Measurements from ENCODE around the gene UNC93A.
"Not testable (repeated sequence)": the region's sequence is repeated elsewhere in the genome, so short reads cannot be mapped to it uniquely, and the experiment has no call there.

UNC93A gene

DNA sequence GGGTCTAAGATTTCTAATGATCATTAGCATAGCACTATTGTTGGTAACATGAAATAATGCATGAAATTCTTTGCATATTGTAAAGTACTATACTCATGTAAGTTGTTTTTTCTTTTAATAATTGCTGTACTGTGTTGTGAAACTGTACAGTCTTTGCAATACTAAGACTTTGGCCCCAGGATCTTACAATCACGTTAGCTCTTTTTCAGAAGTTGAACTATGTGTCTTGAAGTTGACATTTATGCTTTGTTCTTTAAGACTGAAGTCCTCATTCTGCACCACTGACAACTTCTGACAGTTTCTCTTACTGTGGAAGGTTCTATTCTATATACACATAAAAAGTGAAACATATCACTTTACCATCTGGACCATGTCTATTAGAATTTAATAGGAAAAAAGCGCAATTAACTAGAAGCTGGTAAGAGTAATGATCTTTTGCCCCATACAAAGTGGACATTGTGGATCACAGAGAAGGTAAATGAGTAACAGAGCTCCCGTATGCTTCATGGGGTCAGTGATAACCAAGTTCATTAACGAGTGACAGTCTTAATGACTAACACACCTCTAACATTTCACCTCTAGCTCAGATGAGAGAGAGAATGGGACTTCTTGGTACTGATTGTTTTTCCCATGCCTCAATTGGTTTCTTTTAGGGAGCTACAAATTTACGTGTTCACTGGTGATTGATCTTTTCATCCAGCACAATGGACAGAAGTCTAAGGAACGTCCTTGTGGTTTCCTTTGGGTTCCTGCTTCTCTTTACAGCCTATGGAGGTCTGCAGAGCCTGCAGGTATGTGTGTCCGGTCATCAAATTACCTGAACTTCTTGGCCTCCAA lies at the start of gene UNC93A:
Gene UNC93A (plus strand): TSS at position 530 of the 837 bp plus-strand sequence. CDS start 175 bp downstream, at position 705.
- no peak for DNase-seq (ENCODE audit: low read depth, low spot score)

GRCh38 chr6:167241321-167242134 lies 49.6 kb upstream of the UNC93A start:
- not testable (repeated sequence) for DNase-seq (ENCODE audit: low read depth, low spot score)

GRCh38 chr6:167242135-167242506 lies 49.0 kb upstream of the UNC93A start:
- DNase-seq (ENCODE audit: low read depth, low spot score) = not testable (repeated sequence)

- DNase-seq (ENCODE audit: low read depth, low spot score) = not testable (repeated sequence)
Observed at GRCh38 chr6:167242511-167243051, 48.5 kb upstream of the UNC93A start.

DNA sequence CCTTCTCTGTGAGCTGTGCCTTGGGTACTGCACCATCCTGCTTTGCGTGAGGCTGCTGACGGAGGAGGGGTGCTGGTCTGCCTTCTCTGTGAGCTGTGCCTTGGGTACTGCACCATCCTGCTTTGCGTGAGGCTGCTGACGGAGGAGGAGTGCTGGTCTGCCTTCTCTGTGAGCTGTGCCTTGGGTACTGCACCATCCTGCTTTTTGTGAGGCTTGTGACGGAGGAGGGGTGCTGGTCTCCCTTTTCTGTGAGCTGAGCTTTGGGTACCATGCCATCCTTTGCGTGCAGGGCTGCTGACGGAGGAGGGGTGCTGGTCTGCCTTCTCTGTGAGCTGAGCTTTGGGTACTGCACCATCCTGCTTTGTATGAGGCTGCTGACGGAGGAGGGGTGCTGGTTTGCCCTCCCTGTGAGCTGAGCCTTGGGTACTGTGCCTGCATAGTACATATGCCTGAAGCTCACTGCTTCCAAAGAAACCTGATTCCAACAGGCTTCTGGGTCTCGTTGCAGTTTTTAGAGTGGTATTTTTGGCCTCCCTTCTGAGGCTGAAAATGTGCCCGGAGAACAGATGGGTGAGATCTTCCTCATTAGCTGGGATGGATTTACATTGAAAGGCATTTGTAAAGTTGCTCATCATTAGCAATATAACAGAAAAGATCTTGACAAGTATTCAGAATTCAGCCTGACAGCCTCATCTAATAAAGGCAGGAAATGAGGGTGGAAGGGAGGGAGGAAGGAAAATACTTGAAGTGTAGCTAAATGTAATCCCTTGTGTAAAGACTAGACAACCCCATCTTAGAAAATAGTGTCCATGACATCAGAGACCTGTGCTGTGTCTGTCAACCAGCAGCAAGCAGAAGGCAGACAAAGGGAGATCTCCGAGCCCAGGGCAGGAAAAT lies 46.8 kb upstream of the UNC93A start:
- DNase-seq (ENCODE audit: low read depth, low spot score) = no peak

- DNase-seq (ENCODE audit: low read depth, low spot score) = no peak
Observed at GRCh38 chr6:167244991-167245390, 46.1 kb upstream of the UNC93A start.

GRCh38 chr6:167245591-167245990 lies 45.5 kb upstream of the UNC93A start:
- no peak for DNase-seq (ENCODE audit: low read depth, low spot score)

GRCh38 chr6:167247814-167248595 lies 43.1 kb upstream of the UNC93A start:
- no peak for DNase-seq (ENCODE audit: low read depth, low spot score)

DNA sequence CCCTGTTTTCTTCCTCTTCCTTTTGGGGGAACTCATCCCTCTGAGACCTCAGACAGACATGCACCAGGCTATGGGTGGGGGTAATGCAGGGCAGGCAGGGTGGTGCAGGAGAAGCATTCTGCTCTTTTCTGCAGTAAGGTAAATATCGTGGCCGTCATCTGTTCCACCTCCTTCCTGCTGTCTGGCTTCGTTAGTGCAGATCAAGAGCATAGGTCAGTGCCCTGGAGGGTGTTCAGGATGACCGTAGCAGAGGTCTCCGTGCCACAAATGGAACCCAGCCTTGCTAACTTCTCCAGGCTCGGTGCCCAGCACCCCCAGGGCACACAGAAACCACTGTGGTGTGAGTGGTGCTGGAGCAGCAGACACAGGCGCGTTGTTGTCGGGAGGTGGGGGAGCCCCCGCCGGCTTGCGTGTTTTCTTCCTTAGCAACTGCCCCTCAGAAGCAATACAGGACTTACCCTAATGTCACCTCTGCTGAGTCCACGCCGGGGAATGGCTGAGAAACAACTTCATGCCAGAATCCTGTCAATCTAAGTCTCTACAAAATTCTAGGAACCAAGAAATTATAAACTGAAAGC lies 42.1 kb upstream of the UNC93A start:
- not testable (repeated sequence) for DNase-seq (ENCODE audit: low read depth, low spot score)

DNA sequence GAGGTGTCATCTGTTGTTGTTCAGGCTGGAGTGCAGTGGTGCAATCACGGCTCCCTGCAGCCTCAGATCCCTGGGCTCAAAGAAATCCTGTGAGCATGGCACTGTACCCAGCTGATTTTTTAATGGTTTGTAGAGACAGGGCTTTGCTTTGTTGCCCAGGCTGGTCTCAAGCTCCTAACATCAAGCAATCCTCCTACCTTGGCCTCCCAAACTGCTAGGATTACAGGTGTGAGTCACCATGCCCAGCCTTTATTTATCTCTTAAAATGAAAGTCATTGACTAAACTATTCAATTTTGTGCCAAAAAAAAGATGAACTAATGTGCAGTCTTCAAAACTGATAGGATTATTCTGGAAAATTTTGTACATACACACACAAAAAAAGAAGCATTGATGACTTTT lies 38.8 kb upstream of the UNC93A start:
- DNase-seq (ENCODE audit: low read depth, low spot score) = no peak

DNA sequence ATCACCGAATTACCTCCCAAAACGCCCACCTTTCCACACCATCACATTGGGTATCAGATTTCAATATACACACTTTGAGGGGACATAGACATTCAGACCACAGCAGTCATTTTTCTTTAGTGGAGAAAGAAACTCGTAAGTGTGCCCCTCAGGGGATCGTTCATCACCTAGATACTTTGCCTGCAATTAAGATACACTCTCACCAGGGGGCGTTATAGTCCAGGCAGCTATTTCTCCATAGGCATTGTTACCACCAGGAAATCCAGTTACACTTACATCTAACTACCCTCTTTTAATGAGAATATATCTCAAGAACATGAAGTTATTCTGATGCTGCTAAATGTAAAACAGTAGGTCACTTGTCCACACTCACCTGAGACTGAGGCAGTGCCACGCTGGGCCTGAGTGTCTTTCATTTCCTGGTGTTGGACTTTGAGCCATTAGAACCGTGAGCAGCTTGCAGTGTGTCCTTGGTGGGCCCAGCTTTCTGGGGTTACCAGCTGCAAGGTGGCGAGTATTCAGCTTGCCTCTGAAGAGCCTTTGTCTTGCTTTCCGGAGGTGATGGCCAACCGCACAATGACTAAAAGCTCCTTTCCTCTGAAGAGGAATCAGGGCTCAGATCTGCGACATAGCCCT lies 35.1 kb upstream of the UNC93A start:
- no peak for DNase-seq (ENCODE audit: low read depth, low spot score)

DNA sequence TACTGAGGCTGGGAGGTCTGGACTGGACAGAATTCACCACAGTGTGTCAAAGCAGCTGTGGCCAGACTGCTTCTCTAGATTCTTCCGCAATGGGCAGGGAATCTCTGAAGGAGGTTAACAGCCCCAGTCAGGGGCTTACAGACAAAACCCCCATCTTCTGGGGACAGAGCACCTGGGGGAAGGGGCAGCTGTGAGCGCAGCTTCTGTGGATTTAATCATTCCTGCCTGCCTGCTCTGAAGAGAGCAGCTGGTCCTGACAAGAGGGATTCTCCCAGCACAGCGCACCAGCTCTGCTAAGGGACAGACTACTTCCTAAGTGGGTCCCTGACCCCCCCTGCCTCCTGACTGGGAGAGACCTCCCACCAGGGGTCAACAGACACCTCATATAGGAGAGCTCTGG lies 32.5 kb upstream of the UNC93A start:
- no peak for DNase-seq (ENCODE audit: low read depth, low spot score)

DNA sequence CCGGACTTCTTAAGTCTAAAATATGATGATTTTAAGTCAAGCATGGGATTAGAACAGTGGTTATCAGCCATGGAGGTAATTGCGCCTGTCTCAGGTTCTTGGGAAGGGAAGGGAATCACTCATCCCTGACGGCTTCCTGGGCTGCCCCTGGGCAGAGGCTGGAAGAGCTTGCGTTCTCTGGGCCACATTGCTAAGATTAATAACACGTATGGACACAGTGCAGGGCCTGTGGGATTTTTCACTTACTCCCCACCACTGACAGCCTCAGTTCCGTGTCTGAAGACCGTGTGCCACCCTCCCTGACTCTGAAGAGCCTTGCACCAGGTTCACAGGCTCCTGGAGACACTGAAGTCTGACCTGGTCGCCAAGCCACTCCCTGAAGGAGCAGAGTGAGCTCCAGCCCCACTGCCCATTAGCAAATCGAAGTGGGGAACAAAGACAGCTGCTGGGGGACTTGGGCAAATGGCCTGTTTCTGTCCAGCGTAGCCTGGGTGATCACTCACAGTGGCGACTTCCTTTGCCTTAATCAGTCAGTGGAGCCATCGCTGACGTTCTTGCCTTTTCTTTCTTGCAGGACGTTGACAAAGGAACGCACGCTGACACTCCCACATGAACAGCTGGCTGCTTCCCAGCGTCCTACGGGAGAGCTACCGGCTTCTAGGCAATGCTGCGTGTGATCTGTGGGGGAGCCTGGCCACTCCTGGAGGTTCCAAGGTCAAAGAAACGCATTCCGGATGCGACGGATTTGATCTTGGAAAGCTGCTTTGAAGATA lies 24.9 kb upstream of the UNC93A start:
- not testable (repeated sequence) for DNase-seq (ENCODE audit: low read depth, low spot score)

DNA sequence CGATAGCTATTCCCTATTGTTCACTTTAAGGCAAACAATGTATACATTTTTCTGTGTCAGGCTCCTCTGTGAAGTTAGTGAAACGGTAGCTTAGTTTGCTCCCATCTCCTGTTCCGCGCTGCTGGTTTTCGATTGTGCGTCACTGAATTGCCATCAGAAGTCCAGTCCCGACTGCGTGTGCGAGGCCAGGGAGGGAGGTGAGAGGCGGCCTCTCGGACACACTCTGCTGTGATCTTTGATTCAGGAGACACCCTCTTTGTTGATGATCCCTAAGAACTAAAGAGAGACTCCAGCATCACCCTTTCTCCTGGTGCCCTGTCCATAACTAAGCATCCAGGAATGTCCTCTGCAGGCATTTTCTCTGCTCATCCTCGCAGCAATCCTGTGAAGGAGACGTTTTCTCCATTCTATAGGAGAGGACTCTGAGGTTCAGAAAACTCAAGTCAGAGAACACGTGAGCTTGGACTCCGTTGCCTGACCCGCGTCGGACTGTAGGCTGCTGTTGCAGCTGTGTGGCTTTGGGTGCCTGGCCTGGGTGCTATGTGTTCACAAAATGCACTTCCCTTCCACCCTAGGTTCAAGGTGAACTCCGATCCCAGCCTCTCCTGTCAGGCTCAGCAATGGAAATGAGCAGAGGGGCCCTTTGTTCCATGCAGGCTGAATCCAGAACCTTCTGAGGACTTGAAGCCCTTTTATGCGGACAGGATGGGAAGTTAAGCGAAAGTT lies 24.1 kb upstream of the UNC93A start:
- no peak for DNase-seq (ENCODE audit: low read depth, low spot score)

- DNase-seq (ENCODE audit: low read depth, low spot score) = not testable (repeated sequence)
Observed at GRCh38 chr6:167267556-167267898, 23.6 kb upstream of the UNC93A start.

- DNase-seq (ENCODE audit: low read depth, low spot score) = no peak
Observed at GRCh38 chr6:167267921-167268401, 23.2 kb upstream of the UNC93A start.

GRCh38 chr6:167268683-167269280 lies 22.3 kb upstream of the UNC93A start:
- DNase-seq (ENCODE audit: low read depth, low spot score) = no peak
